Heart left ventricle (tissue), 16 donors: ENCODE results near the gene SYNPO2. TPM values are rescaled to one million over a fixed set of nuclear protein-coding genes. Genes with fewer than 3 reads are reported as not detected.

Source experiments
- ATAC-seq, 4 donors: fragments of 200-7000 bp; cut with Tn5 transposase; one replicate each; pipeline ENCODE4 v1.9.1; 2020 to 2022; ENCODE audit warnings: moderate library complexity in 4 of 4, mild to moderate bottlenecking in 3 of 4, moderate number of reproducible peaks in 1 of 4
- DNase-seq, 5 donors: peaks; one replicate each; pipeline ENCODE4 v3.0.0-alpha.2; 2020
- H3K27ac ChIP-seq, 12 donors: fragments of 200-600 bp; sonication (generic) in 4 of 12; one replicate each; pipeline versions ENCODE4 v1.5.0 to v1.8.0; 2016 to 2022; ENCODE audit warnings: mild to moderate bottlenecking in 2 of 12
- H3K27me3 ChIP-seq, 9 donors: fragments of 200-600 bp; sonication (generic) in 2 of 9; one replicate each; pipeline versions ENCODE4 v1.5.1 to v1.8.0; 2016 to 2022; ENCODE audit warnings: mild to moderate bottlenecking in 3 of 9
- H3K36me3 ChIP-seq, 9 donors: fragments of 200-600 bp; sonication (generic) in 2 of 9; one replicate each; pipeline versions ENCODE4 v1.5.0 to v1.8.0; 2018 to 2022; ENCODE audit warnings: mild to moderate bottlenecking in 2 of 9
- H3K4me1 ChIP-seq, 12 donors: fragments of 200-600 bp; sonication (generic) in 4 of 12; one replicate each; pipeline versions ENCODE4 v1.5.0 to v1.8.0; 2016 to 2022; ENCODE audit warnings: mild to moderate bottlenecking in 3 of 12
- H3K4me3 ChIP-seq, 12 donors: fragments of 200-600 bp; sonication (generic) in 4 of 12; one replicate each; pipeline versions ENCODE4 v1.5.0 to v1.8.0; 2017 to 2022; ENCODE audit warnings: mild to moderate bottlenecking in 9 of 12, moderate library complexity in 4 of 12
- H3K9me3 ChIP-seq, 12 donors: fragments of 200-600 bp; sonication (generic) in 4 of 12; one replicate each; pipeline versions ENCODE4 v1.5.0 to v1.8.0; 2016 to 2022; ENCODE audit warnings: mild to moderate bottlenecking in 1 of 12
- CTCF ChIP-seq, 12 donors: fragments of 200-600 bp; sonication (generic) in 4 of 12; IDR thresholded peaks; one replicate each; pipeline versions ENCODE4 v1.5.0 to v1.8.0; 2018 to 2022; ENCODE audit warnings: antibody characterized with exemption in 12 of 12, mild to moderate bottlenecking in 5 of 12
- POLR2A ChIP-seq, 2 donors: fragments of 450-650 bp; IDR thresholded peaks; one replicate each; pipeline ENCODE4 v1.6.1; 2017; ENCODE audit warnings: antibody characterized with exemption in 2 of 2, mild to moderate bottlenecking in 2 of 2, moderate library complexity in 2 of 2
- WGBS, 4 donors: extraction: QIAGEN DNeasy Blood & Tissue Kit in 2 of 4; methylation state at CpG; one replicate each; pipeline versions ENCODE4 v1.1.5 to v1.1.7; 2013 to 2018; 5-methylcytosine and 5-hydroxymethylcytosine counted together
- intact Hi-C, 10 donors: fragments of 100-400 bp; cut with DNase I; formaldehyde crosslinking; loops; one replicate each; pipeline versions ENCODE4 v1.11.1 to v1.14.2; 2022
- polyA plus RNA-seq, 2 donors: library from polyadenylated mRNA; stranded (reverse); fragments of 200-250 nt; gene quantifications; one replicate each; pipeline ENCODE4 v1.2.3, GENCODE V29; 2013
- total RNA-seq, 9 donors: library from RNA; depleted of rRNA in 2 of 9; stranded (reverse); fragments of >200 nt in 2 of 9; fragmentation: NEBNext Ultra II Directional in 3 of 9; extraction: Animal tissue kit (Norgen Biotek cat#: 25700) in 3 of 9; gene quantifications; one replicate each; pipeline versions ENCODE4 v1.1.0 to v1.2.4, GENCODE V29; 2016 to 2023
- donor health status: ischemic (EF 13 %, LVEDD 7.1; RV severe dilation, severe dysfunction).
- donor health status: healthy with polysubstance abuse.
- donor health status: DM: no; HTN: yes; CAD: no.
- donor health status: DM: no; HTN: no; CAD: no.
- donor health status: ischemic (EF 25% LVEDD 6.9; RV normal size, moderate dysfunction).
- donor health status: ischemic (EF 25% LVEDD 5.7; RV mildly dilated, moderate dysfunction).
- donor health status: healthy.
- donor health status: DM: yes; HTN: yes; CAD: no.
- donor health status: ischemic (EF 35%, LVEDD 5.7; RV mildly dilated, moderate dysfunction).
- donor health status: nonischemic (EF 11% LVEDD 7.7; RV severe dilation, severe dysfunction).
- donor health status: DM: yes; HTN: yes; CAD: no.
- donor health status: PGD.
- donor health status: ischemic (EF 29% LVEDD 5.4; RV normal size, mild dysfunction).
- donor health status: nonischemic (EF 23%, LVEDD 6.1; RV moderate dilation, normal function).

Gene SYNPO2
- total and polyA plus RNA-seq, 11 donors = 31.2 to 290 (median 231) TPM

DNA sequence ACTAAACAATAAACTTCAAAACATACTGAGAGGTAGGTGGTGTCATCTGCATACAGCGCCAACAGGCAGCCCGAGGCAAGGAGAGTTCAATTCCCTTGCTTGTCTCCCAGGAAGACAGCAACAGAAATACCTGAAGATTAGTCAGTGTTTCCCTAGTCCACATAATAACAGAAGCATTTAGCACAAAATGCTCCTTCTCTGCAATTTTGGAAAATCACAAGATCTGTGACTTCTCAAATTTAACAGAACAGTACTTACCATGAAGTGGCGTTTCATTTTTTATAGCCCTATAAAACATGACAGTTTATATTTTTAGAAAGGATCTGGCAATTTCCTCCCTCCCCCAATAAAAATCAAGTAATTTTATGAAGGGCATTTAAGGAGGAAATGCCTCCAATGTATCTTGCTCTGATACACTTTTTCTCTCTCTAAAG is 179.9 kb downstream of the SYNPO2 start:
- H3K27ac ChIP-seq = peak overlapping the region in 1 of 12 donors; percentile 57
- ATAC-seq (no peak), DNase-seq (peak in 1 of 5 donors; percentile 28)
- intact Hi-C loops = no loop called here
- 59 to 72% (median 64%) methylated on average over 3 of the region's 3 CpGs for WGBS, 4 donors
- H3K4me3 ChIP-seq = no peak overlapping the region
- H3K36me3 ChIP-seq = peaks cover 0 to 4% (median 0%) of the 10 kb centered on the region in 9 donors
- no peaks in the 10 kb centered on the region for H3K27me3 ChIP-seq
- TF ChIP-seq CTCF (IDR thresholded peaks at IDR 0.05) = no peak
- no peak for TF ChIP-seq POLR2A (IDR thresholded peaks at IDR 0.05)
- H3K4me1 ChIP-seq = peaks cover 0 to 6% (median 0%) of the 10 kb centered on the region in 12 donors
- peaks cover 0 to 3% (median 0%) of the 10 kb centered on the region in 12 donors for H3K9me3 ChIP-seq

DNA sequence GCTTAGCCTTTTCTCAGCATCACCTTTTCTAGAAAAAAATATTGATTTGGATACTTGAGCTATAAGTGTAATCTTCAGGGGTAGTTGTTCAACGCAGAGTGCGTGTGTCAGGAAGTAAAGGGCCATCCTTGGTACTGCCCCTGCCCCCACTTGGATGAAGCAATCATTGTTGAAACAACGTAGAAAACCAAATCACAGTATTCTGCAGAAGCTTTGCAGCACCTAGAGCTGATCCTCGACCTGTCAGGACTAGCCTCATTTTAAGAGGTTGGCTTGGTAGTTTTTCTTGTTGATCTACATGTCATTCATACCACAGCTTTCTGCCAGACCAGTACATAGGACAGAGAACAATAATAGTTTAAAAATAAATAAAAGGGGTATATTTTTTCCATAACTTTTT is 181.6 kb downstream of the SYNPO2 start:
- H3K9me3 ChIP-seq = peaks cover 0 to 6% (median 0%) of the 10 kb centered on the region in 12 donors
- H3K36me3 ChIP-seq = peaks cover 0 to 4% (median 0%) of the 10 kb centered on the region in 9 donors
- no peak for TF ChIP-seq CTCF (IDR thresholded peaks at IDR 0.05)
- TF ChIP-seq POLR2A (IDR thresholded peaks at IDR 0.05) = no peak
- intact Hi-C loops = no loop called here
- 59 to 79% (median 75%) methylated on average over 4 of the region's 4 CpGs for WGBS, 4 donors
- no peaks in the 10 kb centered on the region for H3K27me3 ChIP-seq
- DNase-seq = no peak
- ATAC-seq = no peak
- H3K27ac ChIP-seq = no peak overlapping the region
- H3K4me1 ChIP-seq = peaks cover 0 to 6% (median 0%) of the 10 kb centered on the region in 12 donors
- H3K4me3 ChIP-seq = no peak overlapping the region

DNA sequence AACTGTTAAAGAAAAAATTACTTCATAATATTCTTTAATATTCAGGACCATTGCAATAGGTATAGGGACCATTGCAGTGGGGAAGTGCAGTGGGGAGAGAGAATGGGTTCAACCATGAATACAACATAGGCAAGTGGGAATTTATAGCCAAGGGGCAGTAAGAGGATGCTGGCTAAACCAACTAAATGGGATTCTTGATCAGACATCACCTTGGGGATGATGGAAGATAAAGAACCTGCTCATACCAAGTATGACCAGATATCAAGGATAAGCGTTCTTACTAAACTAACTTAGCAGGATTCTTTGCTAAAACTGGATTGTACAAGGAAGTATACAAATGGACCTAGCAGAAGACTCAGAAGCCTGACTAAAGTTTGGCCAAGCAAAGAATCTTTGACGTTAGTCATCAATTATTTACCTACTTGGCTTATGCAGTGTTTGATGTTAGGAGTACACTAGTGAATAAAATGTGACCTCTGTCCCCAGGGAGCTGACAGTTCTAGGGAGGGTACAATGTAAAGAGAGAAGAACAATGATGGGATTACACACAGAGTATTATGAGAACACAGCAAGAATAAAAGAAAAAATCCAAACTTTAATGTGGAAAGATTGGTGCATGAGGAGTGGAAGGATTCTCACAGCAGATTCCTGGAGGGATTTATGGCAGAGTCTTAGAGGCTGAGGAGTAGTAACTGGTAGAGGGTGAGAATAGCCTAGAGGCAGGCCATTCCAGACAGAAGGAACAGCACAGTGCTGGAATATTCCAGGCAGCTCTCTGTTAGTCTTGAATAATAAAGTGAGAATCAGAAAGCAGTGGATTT is 192.3 kb downstream of the SYNPO2 start:
- no peak overlapping the region for H3K4me3 ChIP-seq
- ATAC-seq = peak in 3 of 4 donors; percentile 31 to 39 (median 33)
- no peak for DNase-seq
- 74 to 81% (median 78%) methylated on average over 2 of the region's 2 CpGs for WGBS, 4 donors
- TF ChIP-seq CTCF (IDR thresholded peaks at IDR 0.05) = no peak
- no peak for TF ChIP-seq POLR2A (IDR thresholded peaks at IDR 0.05)
- H3K36me3 ChIP-seq = no peaks in the 10 kb centered on the region
- no peaks in the 10 kb centered on the region for H3K27me3 ChIP-seq
- H3K9me3 ChIP-seq = peaks cover 0 to 5% (median 0%) of the 10 kb centered on the region in 12 donors
- peaks cover 0 to 15% (median 0%) of the 10 kb centered on the region in 12 donors for H3K4me1 ChIP-seq
- H3K27ac ChIP-seq = peak overlapping the region in 6 of 12 donors; percentile 16 to 71 (median 46)
- intact Hi-C loops = loop anchor here in 2 of 10 donors (5.0 to 10.0 kb wide), 2 partner anchors 34 to 204 kb away; no protein-coding TSS in a partner anchor

GRCh38 chr4:119081542-119081859 is 192.8 kb downstream of the SYNPO2 start:
- DNase-seq (no peak), ATAC-seq (no peak)
- Histone ChIP-seq H3K4me3 (no peak overlapping the region), H3K36me3 (no peaks in the 10 kb centered on the region), H3K9me3 (peaks cover 0 to 5% (median 0%) of the 10 kb centered on the region in 12 donors), H3K27ac (peak overlapping the region in 8 of 12 donors; percentile 16 to 71 (median 46)), H3K27me3 (no peaks in the 10 kb centered on the region), H3K4me1 (peaks cover 0 to 15% (median 0%) of the 10 kb centered on the region in 12 donors)
- no peak for TF ChIP-seq CTCF (IDR thresholded peaks at IDR 0.05)
- TF ChIP-seq POLR2A (IDR thresholded peaks at IDR 0.05) = no peak
- intact Hi-C loops = loop anchor here in 2 of 10 donors (5.0 to 10.0 kb wide), 2 partner anchors 34 to 203 kb away; no protein-coding TSS in a partner anchor
- WGBS, 4 donors = 54 to 74% (median 69%) methylated on average over 1 of the region's 1 CpG
